ENCODE results near the gene ADGRV1.

DNA sequence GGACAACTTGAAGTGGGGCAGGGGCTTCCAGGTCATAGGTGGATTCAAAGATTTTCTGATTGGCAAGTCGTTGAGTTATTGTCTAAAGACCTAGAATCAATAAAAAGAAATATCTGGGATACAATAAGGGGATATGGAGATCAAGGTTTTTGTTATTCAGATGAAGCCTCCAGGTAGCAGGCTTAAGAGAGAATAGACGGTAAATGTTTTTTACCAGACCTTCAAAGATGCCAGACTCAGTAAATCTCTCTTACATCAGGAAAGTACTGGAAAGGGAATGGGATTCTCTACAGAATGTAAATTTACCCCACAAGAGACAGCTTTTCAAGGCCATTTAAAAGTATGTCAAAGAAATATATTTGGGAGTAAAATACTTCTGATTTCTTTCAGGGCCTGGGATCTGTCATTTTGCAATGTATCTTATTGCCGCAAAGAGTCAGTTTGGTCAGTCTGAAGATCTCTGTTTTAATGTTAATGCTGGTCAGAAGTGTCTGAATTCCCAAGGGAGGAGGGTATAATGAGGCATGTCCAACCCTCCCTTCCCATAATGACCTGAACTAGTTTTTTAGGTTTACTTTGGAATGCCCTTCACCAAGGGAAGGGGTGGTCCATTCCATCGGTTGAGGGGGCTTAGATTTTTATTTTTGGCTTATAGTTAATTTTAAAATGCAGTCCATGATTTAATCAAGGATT, 15.6 kb upstream of the ADGRV1 start:
- TF ChIP-seq ZNF445 (CRISPR knock-in tag; IDR thresholded peaks at IDR 0.05; ENCODE audit: low read depth) (no peak), CBX5 (IDR thresholded peaks at IDR 0.05; ENCODE audit: borderline replicate concordance, low read depth) (no peak)

Measured in K562 (cell line).